Lung (tissue), 12 donors: Measurements from ENCODE around the gene CFHR2. TPM values are rescaled to one million over a fixed set of nuclear protein-coding genes. Genes with fewer than 3 reads are reported as not detected.
"Not testable (repeated sequence)": the region's sequence is repeated elsewhere in the genome, so short reads cannot be mapped to it uniquely, and the experiment has no call there.

ENCODE experiments used
- ATAC-seq: fragments of 200-7000 bp; cut with Tn5 transposase; one replicate; pipeline ENCODE4 v1.9.1; 2020; ENCODE audit warnings: moderate number of reproducible peaks; ENCODE audit not compliant: insufficient read depth, low FRiP score
- DNase-seq, 3 donors: peaks; one replicate each; pipeline ENCODE4 v3.0.0-alpha.2; 2013 to 2017
- H3K27ac ChIP-seq, 2 donors: one replicate each; pipeline ENCODE4 v1.5.1; 2013; ENCODE audit warnings: mild to moderate bottlenecking in 2 of 2, moderate library complexity in 2 of 2, control low read depth in 1 of 2, inconsistent platforms in 1 of 2, low read depth in 1 of 2, low read length in 1 of 2
- H3K27me3 ChIP-seq, 3 donors: one replicate each; pipeline ENCODE4 v1.5.1; 2013; ENCODE audit warnings: low read length in 2 of 3; ENCODE audit not compliant: control insufficient read depth in 3 of 3, insufficient read depth in 3 of 3
- H3K36me3 ChIP-seq, 4 donors: one replicate each; pipeline ENCODE4 v1.5.1; 2013; ENCODE audit warnings: low read length in 4 of 4, mild to moderate bottlenecking in 1 of 4, moderate library complexity in 1 of 4; ENCODE audit not compliant: control insufficient read depth in 4 of 4, insufficient read depth in 4 of 4
- H3K4me1 ChIP-seq, 5 donors: one replicate each; pipeline ENCODE4 v1.5.1; 2013; ENCODE audit warnings: low read length in 5 of 5, mild to moderate bottlenecking in 2 of 5, moderate library complexity in 1 of 5; ENCODE audit not compliant: control insufficient read depth in 5 of 5, insufficient read depth in 5 of 5
- H3K4me3 ChIP-seq: one replicate; pipeline ENCODE4 v1.5.1; 2013; ENCODE audit warnings: mild to moderate bottlenecking, control low read depth, moderate library complexity
- H3K9ac ChIP-seq, 2 donors: one replicate each; pipeline ENCODE4 v1.5.1; 2013; ENCODE audit warnings: low read length in 2 of 2, control low read depth in 1 of 2; ENCODE audit not compliant: insufficient read depth in 1 of 2
- H3K9me3 ChIP-seq, 4 donors: one replicate each; pipeline ENCODE4 v1.5.1; 2013; ENCODE audit warnings: low read length in 3 of 4, mild to moderate bottlenecking in 1 of 4, moderate library complexity in 1 of 4; ENCODE audit not compliant: control insufficient read depth in 4 of 4, insufficient read depth in 3 of 4
- CTCF ChIP-seq: IDR thresholded peaks from 2 replicates; pipeline ENCODE4 v1.5.1; 2012; ENCODE audit warnings: mild to moderate bottlenecking; ENCODE audit errors: control extremely low read depth, extremely low read depth
- WGBS, 2 donors: extraction: QIAGEN DNeasy Blood & Tissue Kit; methylation state at CpG; one replicate each; pipeline ENCODE4 v1.1.7; 2013; 5-methylcytosine and 5-hydroxymethylcytosine counted together
- polyA plus RNA-seq, 2 donors: library from polyadenylated mRNA; stranded (reverse); fragments of 200-250 nt; gene quantifications; one replicate each; pipeline ENCODE4 v1.2.1, GENCODE V29; 2013
- total RNA-seq, 2 donors: library from RNA; depleted of rRNA in 1 of 2; stranded (reverse); fragments of >200 nt in 1 of 2; gene quantifications; one replicate each; pipeline ENCODE4 v1.2.1, GENCODE V29; 2014 to 2021
- donor health status: control.
- donor health status: control.
- donor health status: Bipolar disorder and iron deficiency.
- donor health status: healthy.
- donor health status: DM: yes; HTN: yes; CAD: no.

CFHR2 gene
- total and polyA plus RNA-seq, 4 donors: 0.28 TPM; not detected in 3

- no peak overlapping the region for H3K9ac ChIP-seq
- ATAC-seq (no peak), DNase-seq (no peak)
- no peak overlapping the region for H3K4me3 ChIP-seq
- no peaks in the 10 kb centered on the region for H3K36me3 ChIP-seq
- H3K27me3 ChIP-seq: no peaks in the 10 kb centered on the region
- TF ChIP-seq CTCF: no peak
- H3K9me3 ChIP-seq: no peaks in the 10 kb centered on the region
- WGBS, 2 donors: 96 to 99% methylated on average over 2 of the region's 2 CpGs
- H3K27ac ChIP-seq: no peak overlapping the region
- no peaks in the 10 kb centered on the region for H3K4me1 ChIP-seq
Measured at GRCh38 chr1:196910215-196910614, 33.3 kb upstream of the CFHR2 start.

- H3K27ac ChIP-seq, H3K9ac ChIP-seq, H3K27me3 ChIP-seq, ATAC-seq, H3K36me3 ChIP-seq, H3K4me1 ChIP-seq, DNase-seq, H3K9me3 ChIP-seq, H3K4me3 ChIP-seq: not testable (repeated sequence)
- 36 to 56% methylated on average over 5 of the region's 5 CpGs for WGBS, 2 donors
Measured at GRCh38 chr1:196912283-196912682, 31.3 kb upstream of the CFHR2 start.

GRCh38 chr1:196926839-196927238, 16.7 kb upstream of the CFHR2 start:
- H3K9me3 ChIP-seq, H3K36me3 ChIP-seq, H3K27ac ChIP-seq, DNase-seq, H3K9ac ChIP-seq, H3K27me3 ChIP-seq, H3K4me3 ChIP-seq, ATAC-seq, H3K4me1 ChIP-seq: not testable (repeated sequence)
- WGBS, 2 donors: 86 to 94% methylated on average over 1 of the region's 1 CpG

- H3K27me3 ChIP-seq, H3K9me3 ChIP-seq, H3K4me3 ChIP-seq, DNase-seq, H3K27ac ChIP-seq, H3K9ac ChIP-seq, ATAC-seq, H3K4me1 ChIP-seq, H3K36me3 ChIP-seq: not testable (repeated sequence)
- 94 to 98% methylated on average over 2 of the region's 2 CpGs for WGBS, 2 donors
Measured at GRCh38 chr1:196932853-196933252, 10.7 kb upstream of the CFHR2 start.

GRCh38 chr1:196933531-196934189, 9.9 kb upstream of the CFHR2 start:
- ATAC-seq (no peak), DNase-seq (no peak)
- no peak overlapping the region for H3K9ac ChIP-seq
- no peak for TF ChIP-seq CTCF
- no peaks in the 10 kb centered on the region for H3K36me3 ChIP-seq
- no peaks in the 10 kb centered on the region for H3K9me3 ChIP-seq
- H3K4me1 ChIP-seq: no peaks in the 10 kb centered on the region
- no peaks in the 10 kb centered on the region for H3K27me3 ChIP-seq
- 92 to 94% methylated on average over 32 of the region's 32 CpGs for WGBS, 2 donors
- no peak overlapping the region for H3K4me3 ChIP-seq
- H3K27ac ChIP-seq: no peak overlapping the region

GRCh38 chr1:196941474-196941873, 2.1 kb upstream of the CFHR2 start:
- whole genome bisulfite sequencing, 2 donors: 62 to 74% methylated on average over 6 of the region's 6 CpGs
- not testable (repeated sequence) for H3K27ac ChIP-seq, H3K4me1 ChIP-seq, H3K9me3 ChIP-seq, H3K27me3 ChIP-seq, H3K36me3 ChIP-seq, H3K9ac ChIP-seq, DNase-seq, ATAC-seq, H3K4me3 ChIP-seq
